IPS DF 4.7 (cell line): ENCODE measurements around the gene NIN.

ENCODE experiments used
- DNase-seq: peaks from one replicate; pipeline ENCODE4 v3.0.0-alpha.2; 2013; ENCODE audit warnings: low spot score; ENCODE audit errors: extremely low read depth

NIN gene

GRCh38 chr14:50830932-50831725, at the start of gene NIN:
Gene NIN, minus strand, starts transcription at chr14:50831162. Its CDS starts 9,106 bp downstream, at chr14:50822056.
- DNase-seq: no peak

GRCh38 chr14:50875359-50876070, 44.6 kb upstream of the NIN start:
- no peak for DNase-seq

- no peak for DNase-seq
Measured at GRCh38 chr14:50874757-50875156, 43.8 kb upstream of the NIN start.

GRCh38 chr14:50871914-50872732, 41.2 kb upstream of the NIN start, which contains the start of gene ABHD12B:
Gene ABHD12B, plus strand, starts transcription at chr14:50872053. Its CDS starts 122 bp downstream, at chr14:50872175.
- DNase-seq: no peak

- DNase-seq: no peak
Measured at GRCh38 chr14:50871228-50871627, 40.3 kb upstream of the NIN start.

- DNase-seq: no peak
Measured at GRCh38 chr14:50865391-50866076, 34.6 kb upstream of the NIN start.

- no peak for DNase-seq
Measured at GRCh38 chr14:50864946-50865345, 34.0 kb upstream of the NIN start.

- no peak for DNase-seq
Measured at GRCh38 chr14:50864237-50864636, 33.3 kb upstream of the NIN start.

- no peak for DNase-seq
Measured at GRCh38 chr14:50862036-50862570, 31.1 kb upstream of the NIN start.

GRCh38 chr14:50860478-50861086, 29.6 kb upstream of the NIN start:
- peak; percentile 51 for DNase-seq

- no peak for DNase-seq
Measured at GRCh38 chr14:50859296-50859624, 28.3 kb upstream of the NIN start.

- DNase-seq: no peak
Measured at GRCh38 chr14:50856660-50857059, 25.7 kb upstream of the NIN start.

- no peak for DNase-seq
Measured at GRCh38 chr14:50855558-50855957, 24.6 kb upstream of the NIN start.

GRCh38 chr14:50854521-50854920, 23.6 kb upstream of the NIN start:
- DNase-seq: no peak

GRCh38 chr14:50853891-50854290, 22.9 kb upstream of the NIN start:
- no peak for DNase-seq

- no peak for DNase-seq
Measured at GRCh38 chr14:50846226-50846880, 15.4 kb upstream of the NIN start.

- DNase-seq: no peak
Measured at GRCh38 chr14:50845166-50845565, 14.2 kb upstream of the NIN start.

- no peak for DNase-seq
Measured at GRCh38 chr14:50844391-50844790, 13.4 kb upstream of the NIN start.

- no peak for DNase-seq
Measured at GRCh38 chr14:50839691-50840090, 8.7 kb upstream of the NIN start.

- no peak for DNase-seq
Measured at GRCh38 chr14:50839048-50839447, 8.1 kb upstream of the NIN start.
